ENCODE data around the gene GPRASP2. TPM values are rescaled to one million over a fixed set of nuclear protein-coding genes. Genes with fewer than 3 reads are reported as not detected.

The GPRASP2 gene
- total and polyA plus RNA-seq, 4 donors, result 1.8 to 10.2 (median 5.4) TPM

- Histone ChIP-seq H3K9ac (ENCODE audit: low read depth in 1 of 2, low read length in 2 of 2) (no peak overlapping the region), H3K4me1 (ENCODE audit: control insufficient read depth in 4 of 4, insufficient read depth in 4 of 4, low read length in 3 of 4) (peaks cover 0 to 5% (median 2%) of the 10 kb centered on the region in 4 donors), H3K36me3 (ENCODE audit: control insufficient read depth in 4 of 4, insufficient read depth in 3 of 4, low read depth in 1 of 4, low read length in 3 of 4) (no peaks in the 10 kb centered on the region), H3K9me3 (ENCODE audit: control insufficient read depth in 4 of 4, low read length in 3 of 4) (no peaks in the 10 kb centered on the region), H3K27ac (ENCODE audit: low read depth in 1 of 2, low read length in 2 of 2) (no peak overlapping the region), H3K27me3 (ENCODE audit: control insufficient read depth in 4 of 4, insufficient read depth in 4 of 4, low read length in 3 of 4) (no peaks in the 10 kb centered on the region), H3K4me3 (ENCODE audit: low read depth in 1 of 3, low read length in 3 of 3) (no peak overlapping the region)
- no peak for TF ChIP-seq MAX (IDR thresholded peaks at IDR 0.05)
- no peak for TF ChIP-seq FOXA1 (IDR thresholded peaks at IDR 0.05)
- TF ChIP-seq TAF1 (conservative IDR thresholded peaks at IDR 0.05), result no peak
- TF ChIP-seq RXRA (IDR thresholded peaks at IDR 0.05), result no peak
- no peak for TF ChIP-seq EGR1 (IDR thresholded peaks at IDR 0.05; ENCODE audit: low read depth in 2 of 2)
- WGBS, result 62% methylated on average over 2 of the region's 2 CpGs
- DNase-seq (ENCODE audit: low spot score), result no peak
Measured at GRCh38 chrX:102765217-102765616, 53.0 kb downstream of the GPRASP2 start.

- 69% methylated on average over 4 of the region's 4 CpGs for WGBS
- DNase-seq (ENCODE audit: low spot score), result no peak
- Histone ChIP-seq H3K4me3 (ENCODE audit: low read depth in 1 of 3, low read length in 3 of 3) (no peak overlapping the region), H3K9me3 (ENCODE audit: control insufficient read depth in 4 of 4, low read length in 3 of 4) (no peaks in the 10 kb centered on the region), H3K27me3 (ENCODE audit: control insufficient read depth in 4 of 4, insufficient read depth in 4 of 4, low read length in 3 of 4) (no peaks in the 10 kb centered on the region), H3K36me3 (ENCODE audit: control insufficient read depth in 4 of 4, insufficient read depth in 3 of 4, low read depth in 1 of 4, low read length in 3 of 4) (no peaks in the 10 kb centered on the region), H3K9ac (ENCODE audit: low read depth in 1 of 2, low read length in 2 of 2) (no peak overlapping the region), H3K4me1 (ENCODE audit: control insufficient read depth in 4 of 4, insufficient read depth in 4 of 4, low read length in 3 of 4) (peaks cover 0 to 6% (median 2%) of the 10 kb centered on the region in 4 donors), H3K27ac (ENCODE audit: low read depth in 1 of 2, low read length in 2 of 2) (no peak overlapping the region)
- TF ChIP-seq JUND (IDR thresholded peaks at IDR 0.05) (no peak), REST (IDR thresholded peaks at IDR 0.05) (no peak), MAX (IDR thresholded peaks at IDR 0.05) (no peak), HNF4A (conservative IDR thresholded peaks at IDR 0.05) (no peak), FOXA2 (IDR thresholded peaks at IDR 0.05) (no peak), YY1 (IDR thresholded peaks at IDR 0.05) (no peak), FOXA1 (IDR thresholded peaks at IDR 0.05) (no peak), RAD21 (IDR thresholded peaks at IDR 0.05) (no peak), RXRA (IDR thresholded peaks at IDR 0.05) (no peak), TAF1 (conservative IDR thresholded peaks at IDR 0.05) (no peak), ZBTB33 (IDR thresholded peaks at IDR 0.05) (no peak), HNF4G (IDR thresholded peaks at IDR 0.05) (no peak), NR2F2 (IDR thresholded peaks at IDR 0.05) (no peak), CTCF (IDR thresholded peaks at IDR 0.05; ENCODE audit: low read depth, low read length, missing input control) (no peak), EGR1 (IDR thresholded peaks at IDR 0.05; ENCODE audit: low read depth in 2 of 2) (no peak), ATF3 (IDR thresholded peaks at IDR 0.05) (no peak), SP1 (IDR thresholded peaks at IDR 0.05) (no peak), GABPA (IDR thresholded peaks at IDR 0.05 in 1 of 2, conservative IDR thresholded peaks at IDR 0.05 in 1 of 2) (no peak)
Measured at GRCh38 chrX:102765809-102766208, 53.6 kb downstream of the GPRASP2 start.
